Superior temporal gyrus (tissue), 1 donor: ENCODE data around the gene LTB.

Experiments
- DNase-seq: peaks from one replicate; pipeline ENCODE4 v3.0.0-alpha.2; 2016; ENCODE audit errors: extremely low spot score

The LTB gene

DNA sequence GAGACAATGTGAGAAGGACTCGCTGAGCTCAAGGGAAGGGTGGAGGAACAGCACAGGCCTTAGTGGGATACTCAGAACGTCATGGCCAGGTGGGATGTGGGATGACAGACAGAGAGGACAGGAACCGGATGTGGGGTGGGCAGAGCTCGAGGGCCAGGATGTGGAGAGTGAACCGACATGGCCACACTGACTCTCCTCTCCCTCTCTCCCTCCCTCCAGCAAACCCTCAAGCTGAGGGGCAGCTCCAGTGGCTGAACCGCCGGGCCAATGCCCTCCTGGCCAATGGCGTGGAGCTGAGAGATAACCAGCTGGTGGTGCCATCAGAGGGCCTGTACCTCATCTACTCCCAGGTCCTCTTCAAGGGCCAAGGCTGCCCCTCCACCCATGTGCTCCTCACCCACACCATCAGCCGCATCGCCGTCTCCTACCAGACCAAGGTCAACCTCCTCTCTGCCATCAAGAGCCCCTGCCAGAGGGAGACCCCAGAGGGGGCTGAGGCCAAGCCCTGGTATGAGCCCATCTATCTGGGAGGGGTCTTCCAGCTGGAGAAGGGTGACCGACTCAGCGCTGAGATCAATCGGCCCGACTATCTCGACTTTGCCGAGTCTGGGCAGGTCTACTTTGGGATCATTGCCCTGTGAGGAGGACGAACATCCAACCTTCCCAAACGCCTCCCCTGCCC lies 5.2 kb downstream of the LTB start:
- DNase-seq = no peak

DNA sequence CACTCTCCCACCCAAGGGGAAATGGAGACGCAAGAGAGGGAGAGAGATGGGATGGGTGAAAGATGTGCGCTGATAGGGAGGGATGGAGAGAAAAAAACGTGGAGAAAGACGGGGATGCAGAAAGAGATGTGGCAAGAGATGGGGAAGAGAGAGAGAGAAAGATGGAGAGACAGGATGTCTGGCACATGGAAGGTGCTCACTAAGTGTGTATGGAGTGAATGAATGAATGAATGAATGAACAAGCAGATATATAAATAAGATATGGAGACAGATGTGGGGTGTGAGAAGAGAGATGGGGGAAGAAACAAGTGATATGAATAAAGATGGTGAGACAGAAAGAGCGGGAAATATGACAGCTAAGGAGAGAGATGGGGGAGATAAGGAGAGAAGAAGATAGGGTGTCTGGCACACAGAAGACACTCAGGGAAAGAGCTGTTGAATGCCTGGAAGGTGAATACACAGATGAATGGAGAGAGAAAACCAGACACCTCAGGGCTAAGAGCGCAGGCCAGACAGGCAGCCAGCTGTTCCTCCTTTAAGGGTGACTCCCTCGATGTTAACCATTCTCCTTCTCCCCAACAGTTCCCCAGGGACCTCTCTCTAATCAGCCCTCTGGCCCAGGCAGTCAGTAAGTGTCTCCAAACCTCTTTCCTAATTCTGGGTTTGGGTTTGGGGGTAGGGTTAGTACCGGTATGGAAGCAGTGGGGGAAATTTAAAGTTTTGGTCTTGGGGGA lies 6.1 kb downstream of the LTB start:
- no peak for DNase-seq

DNA sequence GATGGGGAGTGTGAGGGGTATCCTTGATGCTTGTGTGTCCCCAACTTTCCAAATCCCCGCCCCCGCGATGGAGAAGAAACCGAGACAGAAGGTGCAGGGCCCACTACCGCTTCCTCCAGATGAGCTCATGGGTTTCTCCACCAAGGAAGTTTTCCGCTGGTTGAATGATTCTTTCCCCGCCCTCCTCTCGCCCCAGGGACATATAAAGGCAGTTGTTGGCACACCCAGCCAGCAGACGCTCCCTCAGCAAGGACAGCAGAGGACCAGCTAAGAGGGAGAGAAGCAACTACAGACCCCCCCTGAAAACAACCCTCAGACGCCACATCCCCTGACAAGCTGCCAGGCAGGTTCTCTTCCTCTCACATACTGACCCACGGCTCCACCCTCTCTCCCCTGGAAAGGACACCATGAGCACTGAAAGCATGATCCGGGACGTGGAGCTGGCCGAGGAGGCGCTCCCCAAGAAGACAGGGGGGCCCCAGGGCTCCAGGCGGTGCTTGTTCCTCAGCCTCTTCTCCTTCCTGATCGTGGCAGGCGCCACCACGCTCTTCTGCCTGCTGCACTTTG lies 6.8 kb downstream of the LTB start, which contains the start of gene TNF:
Gene TNF (plus strand): TSS at position 231 of the 567 bp plus-strand sequence. CDS start 177 bp downstream, at position 408.
- DNase-seq = no peak

DNA sequence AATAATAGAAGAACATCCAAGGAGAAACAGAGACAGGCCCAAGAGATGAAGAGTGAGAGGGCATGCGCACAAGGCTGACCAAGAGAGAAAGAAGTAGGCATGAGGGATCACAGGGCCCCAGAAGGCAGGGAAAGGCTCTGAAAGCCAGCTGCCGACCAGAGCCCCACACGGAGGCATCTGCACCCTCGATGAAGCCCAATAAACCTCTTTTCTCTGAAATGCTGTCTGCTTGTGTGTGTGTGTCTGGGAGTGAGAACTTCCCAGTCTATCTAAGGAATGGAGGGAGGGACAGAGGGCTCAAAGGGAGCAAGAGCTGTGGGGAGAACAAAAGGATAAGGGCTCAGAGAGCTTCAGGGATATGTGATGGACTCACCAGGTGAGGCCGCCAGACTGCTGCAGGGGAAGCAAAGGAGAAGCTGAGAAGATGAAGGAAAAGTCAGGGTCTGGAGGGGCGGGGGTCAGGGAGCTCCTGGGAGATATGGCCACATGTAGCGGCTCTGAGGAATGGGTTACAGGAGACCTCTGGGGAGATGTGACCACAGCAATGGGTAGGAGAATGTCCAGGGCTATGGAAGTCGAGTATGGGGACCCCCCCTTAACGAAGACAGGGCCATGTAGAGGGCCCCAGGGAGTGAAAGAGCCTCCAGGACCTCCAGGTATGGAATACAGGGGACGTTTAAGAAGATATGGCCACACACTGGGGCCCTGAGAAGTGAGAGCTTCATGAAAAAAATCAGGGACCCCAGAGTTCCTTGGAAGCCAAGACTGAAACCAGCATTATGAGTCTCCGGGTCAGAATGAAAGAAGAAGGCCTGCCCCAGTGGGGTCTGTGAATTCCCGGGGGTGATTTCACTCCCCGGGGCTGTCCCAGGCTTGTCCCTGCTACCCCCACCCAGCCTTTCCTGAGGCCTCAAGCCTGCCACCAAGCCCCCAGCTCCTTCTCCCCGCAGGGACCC lies 7.8 kb downstream of the LTB start:
- no peak for DNase-seq

DNA sequence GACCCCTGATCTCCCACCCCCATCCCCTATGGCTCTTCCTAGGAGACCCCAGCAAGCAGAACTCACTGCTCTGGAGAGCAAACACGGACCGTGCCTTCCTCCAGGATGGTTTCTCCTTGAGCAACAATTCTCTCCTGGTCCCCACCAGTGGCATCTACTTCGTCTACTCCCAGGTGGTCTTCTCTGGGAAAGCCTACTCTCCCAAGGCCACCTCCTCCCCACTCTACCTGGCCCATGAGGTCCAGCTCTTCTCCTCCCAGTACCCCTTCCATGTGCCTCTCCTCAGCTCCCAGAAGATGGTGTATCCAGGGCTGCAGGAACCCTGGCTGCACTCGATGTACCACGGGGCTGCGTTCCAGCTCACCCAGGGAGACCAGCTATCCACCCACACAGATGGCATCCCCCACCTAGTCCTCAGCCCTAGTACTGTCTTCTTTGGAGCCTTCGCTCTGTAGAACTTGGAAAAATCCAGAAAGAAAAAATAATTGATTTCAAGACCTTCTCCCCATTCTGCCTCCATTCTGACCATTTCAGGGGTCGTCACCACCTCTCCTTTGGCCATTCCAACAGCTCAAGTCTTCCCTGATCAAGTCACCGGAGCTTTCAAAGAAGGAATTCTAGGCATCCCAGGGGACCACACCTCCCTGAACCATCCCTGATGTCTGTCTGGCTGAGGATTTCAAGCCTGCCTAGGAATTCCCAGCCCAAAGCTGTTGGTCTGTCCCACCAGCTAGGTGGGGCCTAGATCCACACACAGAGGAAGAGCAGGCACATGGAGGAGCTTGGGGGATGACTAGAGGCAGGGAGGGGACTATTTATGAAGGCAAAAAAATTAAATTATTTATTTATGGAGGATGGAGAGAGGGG lies 8.8 kb downstream of the LTB start:
- DNase-seq = no peak

DNA sequence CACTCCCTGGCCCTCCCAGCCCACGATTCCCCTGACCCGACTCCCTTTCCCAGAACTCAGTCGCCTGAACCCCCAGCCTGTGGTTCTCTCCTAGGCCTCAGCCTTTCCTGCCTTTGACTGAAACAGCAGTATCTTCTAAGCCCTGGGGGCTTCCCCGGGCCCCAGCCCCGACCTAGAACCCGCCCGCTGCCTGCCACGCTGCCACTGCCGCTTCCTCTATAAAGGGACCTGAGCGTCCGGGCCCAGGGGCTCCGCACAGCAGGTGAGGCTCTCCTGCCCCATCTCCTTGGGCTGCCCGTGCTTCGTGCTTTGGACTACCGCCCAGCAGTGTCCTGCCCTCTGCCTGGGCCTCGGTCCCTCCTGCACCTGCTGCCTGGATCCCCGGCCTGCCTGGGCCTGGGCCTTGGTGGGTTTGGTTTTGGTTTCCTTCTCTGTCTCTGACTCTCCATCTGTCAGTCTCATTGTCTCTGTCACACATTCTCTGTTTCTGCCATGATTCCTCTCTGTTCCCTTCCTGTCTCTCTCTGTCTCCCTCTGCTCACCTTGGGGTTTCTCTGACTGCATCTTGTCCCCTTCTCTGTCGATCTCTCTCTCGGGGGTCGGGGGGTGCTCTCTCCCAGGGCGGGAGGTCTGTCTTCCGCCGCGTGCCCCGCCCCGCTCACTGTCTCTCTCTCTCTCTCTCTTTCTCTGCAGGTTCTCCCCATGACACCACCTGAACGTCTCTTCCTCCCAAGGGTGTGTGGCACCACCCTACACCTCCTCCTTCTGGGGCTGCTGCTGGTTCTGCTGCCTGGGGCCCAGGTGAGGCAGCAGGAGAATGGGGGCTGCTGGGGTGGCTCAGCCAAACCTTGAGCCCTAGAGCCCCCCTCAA lies 9.9 kb downstream of the LTB start, which contains the start of gene LTA:
Gene LTA (plus strand): TSS at position 249 of the 871 bp plus-strand sequence. CDS start 454 bp downstream, at position 703.
- DNase-seq = no peak

DNA sequence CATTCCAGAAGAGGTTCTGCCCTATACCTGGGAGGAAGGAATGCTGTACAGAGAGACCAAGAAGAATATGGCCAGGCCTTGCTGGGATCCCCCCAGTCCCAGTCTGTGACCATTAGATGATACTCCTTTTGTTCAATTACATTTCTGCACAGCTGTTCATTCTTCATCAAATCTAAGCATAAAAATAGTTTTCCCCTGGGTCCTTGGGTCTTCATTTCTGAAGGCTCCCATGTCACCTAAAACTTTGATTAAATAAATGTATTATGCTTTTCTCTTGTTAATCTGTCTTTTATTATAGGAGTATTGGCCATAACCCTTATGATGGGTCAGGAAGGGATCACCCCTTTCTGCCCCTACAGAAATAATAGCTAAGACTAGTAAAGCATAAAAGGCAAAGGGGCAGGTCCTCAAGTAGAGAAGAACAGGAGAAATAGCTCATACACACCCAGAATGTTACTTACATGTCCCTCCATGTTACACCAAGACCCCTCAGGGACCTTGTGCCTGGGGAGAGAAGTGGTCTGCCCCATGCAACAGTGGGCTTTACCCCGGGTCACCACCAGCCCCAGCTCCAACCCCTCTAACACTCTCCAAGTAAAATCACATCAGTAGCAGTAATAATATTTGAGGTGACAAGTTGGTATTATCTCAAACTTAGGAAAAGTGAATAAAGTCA lies 12.2 kb downstream of the LTB start:
- no peak for DNase-seq

DNA sequence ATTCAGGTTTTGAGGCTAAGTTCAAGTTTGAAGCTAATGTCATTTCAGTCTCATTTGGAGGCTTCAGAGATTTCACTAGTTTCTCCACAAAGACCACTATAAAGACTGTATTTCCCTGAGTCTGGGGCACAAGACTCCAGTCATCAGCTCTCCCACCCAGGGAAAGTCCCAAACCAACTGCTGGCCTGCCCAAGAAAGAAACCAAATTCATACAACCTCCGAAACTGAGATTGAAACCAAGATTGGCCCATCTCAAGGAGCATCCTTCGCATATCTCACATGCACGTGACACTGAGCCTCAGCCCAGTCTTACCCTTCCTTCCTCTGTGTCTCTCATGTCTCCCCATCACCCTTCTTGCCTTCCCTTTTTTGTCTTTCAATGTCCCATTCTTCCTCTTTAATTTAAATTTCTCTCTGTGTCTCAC lies 13.7 kb downstream of the LTB start:
- no peak for DNase-seq

DNA sequence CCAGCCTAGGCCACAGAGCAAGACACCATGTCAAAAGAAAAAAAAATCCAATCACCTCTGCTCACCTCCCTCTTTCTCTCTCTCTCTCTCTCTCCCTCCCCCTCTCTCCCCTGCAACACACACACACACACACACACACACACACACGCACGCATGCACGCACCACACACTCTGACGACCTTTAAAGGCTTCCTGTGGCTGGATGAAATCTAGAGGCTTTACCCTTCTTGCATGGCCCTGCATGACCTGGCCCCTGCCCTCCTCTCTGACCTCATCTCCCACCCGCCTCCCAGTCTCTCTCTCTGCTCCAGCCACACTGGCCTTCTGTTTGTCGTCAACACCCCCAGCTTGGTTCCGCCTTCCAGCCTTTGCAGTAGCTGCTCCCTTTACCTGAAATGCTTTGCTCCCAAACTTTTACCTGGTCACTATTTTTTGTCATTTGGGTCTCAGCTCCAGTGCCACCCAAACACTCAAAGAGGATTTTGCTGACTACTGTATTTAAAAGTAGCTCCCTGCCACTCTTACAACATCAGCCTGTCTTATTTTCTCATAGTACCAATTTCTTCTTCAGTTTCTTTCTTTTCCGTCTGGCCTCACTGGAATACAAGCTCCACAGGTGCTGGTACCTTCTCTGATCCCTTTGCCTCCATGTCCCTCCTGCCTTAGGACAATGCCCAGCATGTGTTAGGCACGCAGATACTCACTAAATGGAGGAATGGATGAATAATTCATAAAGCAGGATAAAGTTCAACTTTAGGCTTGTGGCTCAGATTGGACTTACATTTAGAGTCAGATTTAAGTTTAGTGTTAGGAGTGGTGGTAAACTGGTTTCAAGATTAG lies 14.5 kb downstream of the LTB start:
- no peak for DNase-seq

DNA sequence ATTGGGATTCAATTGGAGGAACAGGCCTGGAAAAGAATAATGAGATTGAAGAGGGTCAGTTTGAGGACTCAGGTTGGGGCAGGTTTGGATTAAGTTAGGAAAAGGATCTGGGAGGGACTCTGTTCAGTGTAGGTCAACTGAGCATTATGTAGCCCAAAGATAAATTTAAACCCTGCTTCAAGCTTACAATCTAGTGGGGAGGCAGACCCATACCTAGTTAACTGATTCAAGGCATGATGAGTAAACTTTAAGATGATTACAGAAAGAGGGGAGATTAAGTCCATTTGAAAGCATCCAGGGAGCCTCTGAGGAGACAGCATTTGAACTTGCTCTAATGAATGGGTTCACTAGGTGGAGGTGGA lies 21.5 kb downstream of the LTB start:
- DNase-seq = no peak

DNA sequence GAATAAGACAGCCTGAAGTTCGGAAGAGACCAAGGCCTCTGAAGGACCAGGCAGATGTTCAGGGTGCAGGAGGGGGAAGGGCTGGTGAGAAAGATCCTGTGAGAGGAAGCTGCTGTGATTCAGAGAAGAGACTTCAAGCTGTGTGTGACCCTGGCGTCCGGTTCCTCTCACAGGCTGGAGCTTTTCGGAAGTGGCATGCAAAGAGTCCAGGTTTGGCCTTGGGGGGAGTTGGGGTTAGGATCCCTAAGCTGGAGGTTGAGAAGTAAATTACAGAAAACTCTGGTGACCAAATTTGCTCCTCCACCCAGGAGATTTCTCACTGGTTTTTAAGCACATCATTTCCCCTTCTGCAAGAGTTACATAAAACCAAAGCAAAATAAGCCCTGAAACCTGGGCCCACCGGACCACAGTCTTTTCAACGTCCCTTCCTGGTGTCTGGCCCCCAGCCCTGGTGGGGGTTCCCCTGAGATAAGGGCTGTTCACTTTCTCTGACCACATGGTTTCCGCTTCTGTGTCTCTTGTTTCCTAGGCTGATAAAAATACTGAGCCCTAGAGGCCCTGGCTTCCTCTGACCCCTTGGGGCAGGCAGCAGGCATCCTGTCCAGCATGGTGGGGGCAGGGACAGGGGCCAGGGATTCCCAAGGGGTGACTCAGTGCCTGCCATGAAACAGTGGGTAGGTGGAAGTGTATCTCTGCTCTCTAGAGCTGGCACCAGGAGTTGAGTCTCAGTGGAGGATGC lies 22.1 kb downstream of the LTB start:
- no peak for DNase-seq

DNA sequence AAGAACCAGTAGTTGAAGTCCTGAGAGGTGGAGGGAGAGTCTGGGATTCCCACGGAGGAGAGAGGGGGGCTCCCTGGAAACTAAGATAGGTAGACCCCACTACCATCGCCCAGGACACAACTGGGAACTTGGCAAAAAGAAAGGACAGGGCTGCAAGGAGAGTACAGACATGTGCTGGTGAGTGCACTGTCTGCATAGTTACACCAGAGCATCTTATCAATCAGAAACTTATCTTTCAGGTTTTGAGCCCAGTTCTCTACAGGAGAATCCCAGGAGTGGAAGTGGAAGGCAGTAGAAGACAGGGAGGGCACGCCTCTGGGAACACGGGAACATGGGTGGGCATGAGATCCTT lies 22.6 kb downstream of the LTB start:
- no peak for DNase-seq

DNA sequence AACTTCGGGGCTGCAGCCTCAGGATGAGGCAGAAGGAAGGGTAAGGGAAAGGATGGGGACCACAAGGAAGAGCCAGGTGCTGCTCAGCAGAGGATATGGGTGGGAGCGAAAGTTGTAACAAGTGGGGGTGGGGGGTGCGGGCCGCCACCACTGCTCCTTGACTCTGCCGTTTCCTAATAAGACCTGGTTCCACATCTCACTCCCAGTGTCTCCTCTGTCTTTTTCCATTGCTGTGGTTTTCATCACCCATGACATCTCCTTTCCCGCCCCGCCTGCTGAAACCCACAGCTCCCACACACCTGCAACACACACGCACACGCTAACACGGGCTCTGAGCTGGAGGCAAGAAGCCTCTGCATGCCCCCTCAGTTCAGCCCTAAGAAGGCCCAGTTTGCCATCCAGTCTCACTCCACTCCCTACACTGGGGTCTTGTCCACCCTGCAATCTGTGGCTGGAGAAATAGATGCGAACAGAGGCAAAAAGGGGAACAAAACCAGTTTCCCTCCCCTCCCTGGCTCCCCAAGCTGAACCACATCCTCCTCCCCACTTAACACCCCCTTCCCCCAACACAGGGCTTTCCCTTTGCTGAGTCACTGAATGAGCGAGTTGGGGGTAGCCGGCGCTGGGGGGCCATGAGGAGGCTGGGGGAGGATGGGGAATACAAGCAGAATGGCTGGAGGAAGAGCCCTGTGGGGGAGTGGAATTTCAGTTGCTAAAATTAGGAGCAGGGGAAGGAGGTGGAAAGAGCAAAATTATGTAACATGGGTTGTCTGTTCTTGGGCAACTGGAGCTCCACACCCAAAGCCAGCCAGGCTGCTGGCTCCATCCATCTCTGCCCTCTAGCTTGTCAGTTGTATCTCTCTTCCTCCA lies 23.4 kb downstream of the LTB start:
- DNase-seq = peak; percentile 41

DNA sequence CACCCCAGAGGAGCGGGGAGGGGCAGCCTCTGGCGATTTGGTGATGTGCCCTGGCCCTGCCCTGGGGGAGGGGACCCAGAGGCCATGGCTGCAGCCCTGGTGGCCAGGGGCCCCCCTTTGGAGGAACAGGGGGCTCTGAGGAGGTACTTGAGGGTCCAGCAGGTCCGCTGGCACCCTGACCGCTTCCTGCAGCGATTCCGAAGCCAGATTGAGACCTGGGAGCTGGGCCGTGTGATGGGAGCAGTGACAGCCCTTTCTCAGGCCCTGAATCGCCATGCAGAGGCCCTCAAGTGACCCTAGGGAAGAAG lies 24.0 kb downstream of the LTB start:
- no peak for DNase-seq

DNA sequence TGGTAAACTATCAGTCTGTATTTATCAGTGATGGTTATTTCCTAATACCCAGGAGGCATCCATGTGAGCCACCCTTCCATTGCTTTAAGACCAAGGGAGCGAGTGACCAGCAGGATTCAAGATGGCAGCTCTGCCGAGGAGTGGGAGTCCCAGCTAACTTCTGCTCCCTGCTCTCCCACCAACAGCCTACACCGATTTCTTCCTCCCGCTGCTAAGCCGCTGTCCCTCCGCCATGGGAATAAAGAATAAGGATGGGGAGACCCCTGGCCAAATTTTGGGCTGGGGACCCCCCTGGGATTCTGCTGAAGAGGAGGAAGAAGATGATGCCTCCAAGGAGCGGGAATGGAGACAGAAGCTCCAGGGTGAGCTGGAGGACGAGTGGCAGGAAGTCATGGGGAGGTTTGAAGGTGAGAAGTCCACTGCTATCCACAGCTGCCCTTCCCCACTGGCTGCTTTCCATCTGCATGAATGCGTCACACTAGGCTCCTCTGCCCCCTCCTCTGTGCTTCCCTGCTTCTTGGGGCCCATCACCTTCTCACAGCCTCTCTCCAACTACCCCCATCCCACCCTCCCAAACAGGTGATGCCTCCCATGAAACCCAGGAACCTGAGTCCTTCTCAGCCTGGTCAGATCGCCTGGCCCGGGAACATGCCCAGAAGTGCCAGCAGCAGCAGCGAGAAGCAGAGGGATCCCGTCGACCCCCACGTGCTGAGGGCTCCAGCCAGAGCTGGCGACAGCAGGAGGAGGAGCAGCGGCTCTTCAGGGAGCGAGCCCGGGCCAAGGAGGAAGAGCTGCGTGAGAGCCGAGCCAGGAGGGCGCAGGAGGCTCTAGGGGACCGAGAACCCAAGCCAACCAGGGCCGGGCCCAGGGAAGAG lies 24.5 kb downstream of the LTB start:
- DNase-seq = no peak

DNA sequence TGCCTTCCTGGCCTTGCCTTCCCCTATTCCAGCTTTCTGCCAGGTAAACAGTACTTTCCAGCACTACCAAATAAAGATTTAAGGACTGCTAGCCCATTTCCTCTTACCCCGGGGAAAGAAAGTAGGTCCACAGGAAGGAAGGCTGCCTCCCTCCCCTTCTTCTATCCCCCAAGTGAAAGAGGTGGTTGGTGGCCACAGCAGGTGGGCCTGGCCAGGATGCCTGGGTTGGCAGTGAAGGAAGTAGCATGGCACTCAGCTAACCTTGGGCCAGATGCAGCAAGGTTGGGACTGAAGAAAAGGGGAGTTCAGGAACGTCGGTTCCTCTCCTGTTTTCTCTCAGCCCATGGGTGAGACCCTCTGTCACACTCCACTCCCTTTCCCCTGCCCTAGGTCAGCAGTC lies 25.9 kb downstream of the LTB start:
- DNase-seq = no peak
